Measurements from ENCODE around the gene LDHB. TPM values are rescaled to one million over a fixed set of nuclear protein-coding genes. Genes with fewer than 3 reads are reported as not detected.
A peak's percentile ranks its signal among the peaks of the same experiment; 100 is the strongest.

Gene LDHB
- total RNA-seq, 2 donors from 2014 or later = 330 to 565 TPM

- Histone ChIP-seq H3K27ac (no peak overlapping the region), H3K36me3 (no peaks in the 10 kb centered on the region), H3K4me3 (no peak overlapping the region), H3K27me3 (no peaks in the 10 kb centered on the region), H3K9me3 (no peaks in the 10 kb centered on the region), H3K4me1 (no peaks in the 10 kb centered on the region), H3K9ac (ENCODE audit: low read depth in 2 of 2, low read length in 2 of 2) (no peak overlapping the region)
- DNase-seq = no peak
- intact Hi-C loops (cut with DNase I) = loop anchor here (2.0 kb wide), 1 partner anchor 71 kb away; no protein-coding TSS in a partner anchor
- TF ChIP-seq CTCF (IDR thresholded peaks at IDR 0.05) = peak; percentile 21
Observed at GRCh38 chr12:21607701-21608100, 49.9 kb downstream of the LDHB start.

- intact Hi-C loops (cut with DNase I) = no loop called here
- Histone ChIP-seq H3K27me3 (no peaks in the 10 kb centered on the region), H3K4me1 (no peaks in the 10 kb centered on the region), H3K9me3 (no peaks in the 10 kb centered on the region), H3K9ac (ENCODE audit: low read depth in 2 of 2, low read length in 2 of 2) (no peak overlapping the region), H3K27ac (no peak overlapping the region), H3K36me3 (no peaks in the 10 kb centered on the region), H3K4me3 (no peak overlapping the region)
- TF ChIP-seq CTCF (IDR thresholded peaks at IDR 0.05) = no peak
- DNase-seq = no peak
Observed at GRCh38 chr12:21606175-21606574, 51.5 kb downstream of the LDHB start.

GRCh38 chr12:21604245-21605101 lies 53.2 kb downstream of the LDHB start, which contains the start of gene GYS2:
Gene GYS2, minus strand, starts transcription at chr12:21604847. Its CDS starts 255 bp downstream, at chr12:21604592.
- Histone ChIP-seq H3K27ac (no peak within 1 kb of the TSS), H3K9ac (ENCODE audit: low read depth in 2 of 2, low read length in 2 of 2) (no peak within 1 kb of the TSS), H3K9me3 (no peaks in the 10 kb centered on the region), H3K4me1 (no peaks in the 10 kb centered on the region), H3K36me3 (no peaks in the 10 kb centered on the region), H3K4me3 (no peak within 1 kb of the TSS), H3K27me3 (no peaks in the 10 kb centered on the region)
- TF ChIP-seq CTCF (IDR thresholded peaks at IDR 0.05) = no peak
- intact Hi-C loops (cut with DNase I) = no loop called here
- no peak for DNase-seq

- H3K27me3 ChIP-seq = no peaks in the 10 kb centered on the region
- no peak overlapping the region for H3K27ac ChIP-seq
- no peak overlapping the region for H3K4me3 ChIP-seq
- H3K9me3 ChIP-seq = no peaks in the 10 kb centered on the region
- TF ChIP-seq CTCF (IDR thresholded peaks at IDR 0.05) = no peak
- intact Hi-C loops (cut with DNase I) = no loop called here
- no peak for DNase-seq
- no peaks in the 10 kb centered on the region for H3K4me1 ChIP-seq
- no peak overlapping the region for H3K9ac ChIP-seq (ENCODE audit: low read depth in 2 of 2, low read length in 2 of 2)
- H3K36me3 ChIP-seq = no peaks in the 10 kb centered on the region
Observed at GRCh38 chr12:21602774-21603173, 54.9 kb downstream of the LDHB start.

GRCh38 chr12:21600196-21600595 lies 57.4 kb downstream of the LDHB start:
- DNase-seq = no peak
- intact Hi-C loops (cut with DNase I) = no loop called here
- Histone ChIP-seq H3K27me3 (no peaks in the 10 kb centered on the region), H3K4me3 (no peak overlapping the region), H3K27ac (no peak overlapping the region), H3K4me1 (no peaks in the 10 kb centered on the region), H3K9me3 (no peaks in the 10 kb centered on the region), H3K9ac (ENCODE audit: low read depth in 2 of 2, low read length in 2 of 2) (no peak overlapping the region), H3K36me3 (no peaks in the 10 kb centered on the region)
- no peak for TF ChIP-seq CTCF (IDR thresholded peaks at IDR 0.05)

Data from colonic mucosa (tissue), 4 donors.